Limb (tissue), 2 donors: ENCODE data around the gene DDX39A.
A peak's percentile ranks its signal among the peaks of the same experiment; 100 is the strongest.
"Not testable (repeated sequence)": the region's sequence is repeated elsewhere in the genome, so short reads cannot be mapped to it uniquely, and the experiment has no call there.

Source experiments
- DNase-seq, 2 donors: peaks; one replicate each; pipeline ENCODE4 v3.0.0-alpha.2; 2016; ENCODE audit errors: extremely low spot score in 2 of 2

Gene DDX39A

DNA sequence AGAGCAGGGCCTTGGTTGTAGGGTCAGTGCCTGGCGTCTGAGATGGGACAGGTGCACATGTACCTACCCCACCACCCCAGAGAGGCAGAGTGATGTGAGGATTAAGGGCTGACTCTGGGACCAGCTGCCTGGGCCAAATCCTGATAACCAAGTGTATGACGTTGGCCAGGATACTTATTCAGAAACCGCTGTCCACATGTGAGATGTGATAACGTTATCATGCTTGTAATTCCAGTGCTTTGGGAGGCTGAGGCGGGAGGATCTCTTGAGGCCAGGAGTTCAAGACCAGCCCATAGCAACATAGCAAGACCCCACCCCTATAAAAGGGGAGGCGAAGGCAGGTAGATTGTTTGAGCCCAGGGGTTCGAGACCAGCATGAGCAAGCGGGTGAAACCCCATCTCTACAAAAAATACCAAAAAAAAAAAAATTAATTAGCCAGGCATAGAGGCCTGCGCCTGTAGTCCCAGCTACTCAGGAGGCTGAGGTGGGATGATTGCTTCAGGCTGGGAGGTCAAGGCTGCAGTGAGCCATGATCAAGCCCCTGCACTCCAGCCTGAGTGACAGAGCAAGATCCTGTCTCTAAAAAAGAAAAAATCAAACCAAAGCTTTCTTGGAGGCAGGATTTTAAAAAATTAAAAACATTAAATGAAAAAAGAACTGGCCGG, 27.9 kb downstream of the DDX39A start:
- DNase-seq: no peak

DNA sequence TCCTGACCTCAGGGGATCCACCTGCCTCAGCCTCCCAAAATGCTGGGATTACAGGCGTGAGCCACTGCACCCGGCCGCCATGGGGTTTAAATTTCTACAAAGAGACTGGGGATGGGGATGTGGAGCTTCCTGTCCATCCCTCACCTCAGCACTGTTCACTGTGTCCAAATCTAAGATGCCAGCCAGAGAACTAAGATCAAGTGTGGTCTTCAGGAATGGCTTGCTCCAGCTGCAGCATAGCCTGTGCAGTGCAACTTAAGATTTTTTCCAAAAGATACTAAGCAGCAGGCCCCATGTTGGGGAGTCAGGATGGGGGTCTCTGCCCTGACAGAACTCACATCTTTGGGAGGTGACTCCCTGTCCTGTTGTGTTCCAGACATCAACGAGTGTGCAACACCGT, 28.6 kb downstream of the DDX39A start:
- no peak for DNase-seq

DNA sequence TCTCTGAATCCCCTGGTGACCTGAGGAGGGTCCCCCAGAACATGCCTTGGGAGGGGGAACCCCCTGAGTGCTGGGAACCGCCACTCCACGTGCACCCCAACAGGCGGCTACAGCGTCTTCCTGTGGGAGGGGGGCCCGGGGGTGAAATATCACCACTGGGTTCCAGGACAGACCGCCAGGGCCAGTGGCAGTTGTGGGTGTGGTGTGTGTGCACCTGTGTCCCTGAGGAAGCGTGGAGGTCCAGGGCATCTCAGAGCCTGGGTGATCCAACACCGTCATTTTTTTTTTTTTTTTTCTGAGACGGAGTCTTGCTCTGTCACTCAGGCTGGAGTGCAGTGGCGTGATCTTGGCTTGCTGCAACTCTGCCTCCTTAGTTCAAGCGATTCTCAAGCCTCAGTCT, 33.6 kb downstream of the DDX39A start:
- DNase-seq: no peak

DNA sequence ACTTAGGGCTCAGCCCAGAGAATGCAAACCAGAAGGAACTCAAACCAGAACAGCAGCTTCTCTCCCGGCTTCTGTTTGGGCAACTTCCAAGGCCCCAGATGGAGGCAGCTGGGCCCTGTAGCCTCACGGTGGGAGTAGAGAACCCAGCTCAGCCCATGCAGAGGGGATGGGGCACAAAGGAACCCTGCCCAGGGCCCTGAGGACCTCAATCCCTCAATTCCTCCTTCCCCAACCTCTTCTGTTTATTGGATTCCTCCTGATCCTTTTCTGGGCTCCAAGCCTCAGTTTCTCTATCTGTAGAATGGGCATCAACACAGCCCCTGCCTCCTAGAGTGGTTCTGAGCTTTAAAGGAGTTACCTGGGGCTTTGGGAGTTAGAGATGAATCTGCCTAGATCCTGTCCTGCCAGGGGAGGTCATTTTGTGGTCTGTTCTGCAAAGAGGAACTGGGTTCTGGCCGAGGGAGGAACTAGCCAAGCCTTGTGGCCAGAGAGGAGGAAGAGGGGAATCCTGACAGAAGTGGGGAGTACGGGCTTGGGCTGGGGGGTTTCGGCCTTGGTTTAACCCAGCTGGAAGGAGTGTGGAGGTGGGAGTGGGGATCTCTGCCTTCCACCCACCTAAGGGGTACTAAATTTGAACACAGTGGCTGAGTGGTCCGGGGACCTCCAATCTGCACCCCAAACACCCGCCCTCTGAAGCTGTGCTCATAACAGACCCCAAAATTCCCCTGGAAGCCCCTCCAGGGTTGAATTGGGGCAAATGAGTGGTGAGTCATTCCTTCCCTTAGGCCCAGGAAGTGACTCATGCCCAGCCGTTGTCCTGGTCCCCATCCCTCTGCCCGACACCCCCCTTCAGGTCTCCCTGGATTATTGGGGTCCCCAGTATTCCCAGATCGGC, 35.2 kb downstream of the DDX39A start:
- no peak for DNase-seq

DNA sequence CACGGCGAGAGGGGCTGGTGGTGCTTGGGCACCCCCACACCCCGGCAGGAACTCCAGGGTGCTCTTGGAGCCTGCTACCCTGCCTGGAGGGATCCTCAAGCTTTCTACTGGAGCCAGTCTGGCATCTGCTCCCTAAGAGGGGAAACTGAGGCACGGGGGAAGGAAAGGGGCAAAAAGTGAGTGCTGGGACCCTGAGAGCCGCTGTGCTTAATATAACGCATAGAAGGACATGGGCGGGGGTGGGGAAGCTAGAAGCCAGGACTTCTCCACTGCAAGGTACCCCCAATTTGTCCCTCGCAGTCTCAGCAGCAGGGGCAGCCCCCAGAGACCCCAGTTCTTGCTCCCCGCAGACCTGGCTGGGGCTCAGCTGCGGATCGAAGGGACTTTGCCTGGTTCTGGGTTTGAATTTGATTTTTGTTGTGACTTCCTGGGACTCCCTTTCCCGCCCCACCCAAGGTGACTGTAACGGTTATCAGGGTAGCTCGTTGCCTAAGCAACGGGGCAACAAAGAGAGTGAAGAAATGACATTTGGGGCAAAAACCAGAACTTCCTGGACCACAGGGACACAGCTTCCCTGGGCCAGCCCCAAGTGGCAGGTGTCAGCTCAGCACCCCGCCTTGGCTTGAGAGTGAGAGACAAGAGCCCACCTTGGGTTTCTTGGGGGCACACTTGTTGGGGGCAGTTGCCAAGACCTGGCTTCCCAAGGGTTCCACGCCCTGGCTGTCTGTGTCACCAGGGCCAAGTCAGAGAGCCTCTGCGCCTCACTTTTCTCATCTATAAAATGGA, 37.3 kb downstream of the DDX39A start:
- no peak for DNase-seq

DNA sequence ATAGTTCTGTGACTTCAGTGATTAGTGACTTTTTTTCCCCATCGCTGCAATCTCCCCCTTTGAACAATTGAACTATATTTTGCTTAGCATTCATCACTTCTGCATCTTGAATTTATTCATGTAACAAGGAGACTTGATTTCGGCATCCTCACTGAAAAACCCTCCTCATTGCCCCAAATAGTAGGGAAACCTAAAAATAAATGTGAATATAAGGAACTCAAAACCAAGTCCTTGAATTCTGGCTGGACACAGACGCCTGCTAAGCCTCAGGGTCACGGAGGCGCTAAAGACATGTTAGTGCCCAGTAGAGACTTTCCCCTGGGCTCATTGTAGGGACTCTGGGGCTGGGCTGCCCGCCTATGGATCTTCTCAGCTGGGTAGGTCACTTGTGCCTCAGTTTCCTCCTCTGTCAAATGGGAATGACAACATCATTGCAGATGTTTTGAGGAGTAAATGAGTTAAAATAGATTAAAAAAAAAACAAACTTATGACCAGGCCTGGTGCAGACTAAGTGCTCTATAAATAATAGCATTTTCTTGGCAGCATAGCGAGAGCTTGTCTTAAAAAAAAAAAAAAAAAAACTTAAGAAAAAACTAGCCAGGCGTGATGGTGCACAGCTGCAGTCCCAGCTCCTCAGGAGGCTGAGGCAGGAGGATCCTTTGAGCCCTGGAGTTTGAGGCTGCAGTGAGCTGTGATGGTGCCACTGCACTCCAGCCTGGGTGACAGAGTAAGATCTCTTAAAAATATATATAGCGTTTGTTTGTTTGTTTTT, 39.7 kb downstream of the DDX39A start:
- no peak for DNase-seq

DNA sequence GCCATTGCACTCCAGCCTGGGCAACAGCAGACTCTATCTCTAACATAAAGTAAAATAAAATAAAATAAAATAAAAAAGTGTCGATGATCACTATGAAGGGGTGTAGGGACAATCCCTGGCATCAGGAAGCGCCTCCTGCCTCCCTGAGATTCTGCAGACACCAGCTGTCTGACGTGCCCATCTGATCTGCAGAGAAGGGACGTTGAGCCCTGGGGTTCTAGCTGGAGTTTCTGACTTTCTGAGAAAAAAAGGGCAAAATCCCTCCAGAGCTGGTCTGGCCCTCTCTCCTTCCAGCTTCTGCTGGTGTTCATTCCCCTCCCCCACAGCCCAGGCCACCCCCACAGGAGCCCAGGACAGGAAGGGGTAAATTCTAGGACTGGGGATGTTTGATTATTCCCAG, 40.3 kb downstream of the DDX39A start:
- DNase-seq: no peak

DNA sequence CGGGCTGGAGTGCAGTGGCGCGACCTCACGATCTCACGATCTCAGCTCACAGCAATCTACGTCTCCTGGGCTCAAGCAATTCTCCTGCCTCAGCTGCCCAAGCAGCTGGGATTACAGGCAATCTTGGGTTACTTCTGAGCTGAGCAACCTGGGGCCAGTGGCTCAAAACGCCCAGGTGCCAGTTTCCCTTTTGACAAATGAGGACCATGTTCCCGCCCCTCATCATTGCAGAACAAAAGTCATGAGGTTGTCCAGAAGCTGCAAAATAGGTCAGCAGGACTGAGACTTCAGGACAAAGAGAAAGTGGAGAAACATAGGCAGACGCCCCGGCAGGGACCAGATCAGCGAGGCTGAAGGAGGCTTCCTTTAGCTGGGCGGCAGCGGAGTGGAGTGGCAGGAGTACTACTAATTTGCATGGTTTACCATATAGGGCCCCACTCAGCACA, 41.2 kb downstream of the DDX39A start:
- no peak for DNase-seq

DNA sequence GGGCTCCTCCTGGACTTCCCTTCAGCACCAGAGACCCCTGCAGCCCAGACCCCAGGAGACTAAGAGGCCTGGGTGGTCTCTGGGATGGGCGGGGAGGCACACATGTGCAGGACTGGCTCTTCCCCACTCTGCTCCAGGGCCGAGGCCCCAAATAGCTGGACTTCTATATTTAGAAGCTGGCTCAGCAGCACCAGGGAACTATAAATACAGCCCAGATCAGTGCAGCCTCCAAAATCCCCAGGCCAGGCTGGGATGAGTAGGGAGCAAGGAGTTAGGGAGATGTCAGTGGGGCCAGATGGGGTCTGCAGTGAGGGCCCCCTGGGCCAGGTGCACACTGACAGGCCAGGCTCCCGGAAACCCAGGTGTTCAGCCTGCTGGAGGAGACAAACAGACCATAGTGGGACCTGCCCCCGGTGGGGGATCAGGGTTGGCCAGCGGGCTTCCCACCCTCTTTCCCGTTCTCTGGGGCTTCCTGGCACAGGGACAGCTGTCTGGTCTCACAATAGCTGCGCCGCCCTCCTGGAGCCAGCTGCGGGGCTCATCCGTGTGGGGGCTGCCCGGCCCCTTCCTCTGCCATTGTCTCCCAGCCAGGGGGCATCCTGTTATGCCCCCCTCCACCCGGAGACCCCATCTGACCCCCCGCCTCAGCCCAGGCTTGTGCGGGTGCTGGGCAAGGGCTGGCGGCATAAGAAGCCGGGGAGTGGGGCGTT, 43.4 kb downstream of the DDX39A start:
- peak; percentile 57 to 66 for DNase-seq

DNA sequence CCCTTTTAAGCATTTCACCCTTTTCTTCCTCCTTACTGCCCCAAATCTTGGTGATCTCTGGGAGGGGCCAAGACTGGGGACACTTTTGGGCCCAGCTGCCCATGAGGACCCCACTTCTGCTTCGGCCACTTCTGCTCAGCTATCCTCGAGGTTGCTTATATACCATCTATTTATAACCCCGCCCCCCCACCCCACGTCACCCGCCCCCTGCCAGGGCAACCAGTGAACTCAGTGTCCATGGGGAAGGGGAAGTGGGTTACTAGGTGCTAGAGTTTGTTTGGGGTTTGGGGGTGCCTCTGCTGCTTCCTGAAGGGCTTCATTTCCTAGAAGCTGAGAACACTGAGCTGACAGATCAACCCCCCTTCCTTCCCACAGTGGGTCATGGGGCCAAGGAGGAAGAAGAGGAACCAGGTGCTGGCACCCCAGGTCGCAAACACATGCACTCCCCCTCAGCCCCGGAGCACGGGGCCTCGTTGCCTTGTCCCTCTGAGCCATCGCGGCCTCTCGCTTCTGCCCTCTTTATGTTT, 44.0 kb downstream of the DDX39A start:
- no peak for DNase-seq

DNA sequence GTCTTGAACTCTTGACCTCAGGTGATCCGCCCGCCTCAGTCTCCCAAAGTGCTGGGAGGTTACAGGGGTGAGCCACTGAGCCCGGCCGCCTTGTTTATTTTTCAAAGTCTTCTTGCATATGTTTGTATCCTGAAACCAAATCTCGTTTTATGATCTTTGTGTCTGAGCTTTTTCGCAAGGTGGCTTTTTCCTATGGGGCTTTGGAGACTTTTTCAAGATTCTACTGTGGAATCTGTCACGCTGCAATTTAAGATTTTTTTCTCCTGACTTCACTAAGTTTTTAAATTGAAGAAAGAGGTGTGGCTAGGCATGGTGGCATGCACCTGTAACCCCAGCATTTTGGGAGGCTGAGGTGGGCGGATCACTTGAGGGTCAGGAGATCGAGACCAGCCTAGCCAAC, 44.8 kb downstream of the DDX39A start:
- DNase-seq: not testable (repeated sequence)

DNA sequence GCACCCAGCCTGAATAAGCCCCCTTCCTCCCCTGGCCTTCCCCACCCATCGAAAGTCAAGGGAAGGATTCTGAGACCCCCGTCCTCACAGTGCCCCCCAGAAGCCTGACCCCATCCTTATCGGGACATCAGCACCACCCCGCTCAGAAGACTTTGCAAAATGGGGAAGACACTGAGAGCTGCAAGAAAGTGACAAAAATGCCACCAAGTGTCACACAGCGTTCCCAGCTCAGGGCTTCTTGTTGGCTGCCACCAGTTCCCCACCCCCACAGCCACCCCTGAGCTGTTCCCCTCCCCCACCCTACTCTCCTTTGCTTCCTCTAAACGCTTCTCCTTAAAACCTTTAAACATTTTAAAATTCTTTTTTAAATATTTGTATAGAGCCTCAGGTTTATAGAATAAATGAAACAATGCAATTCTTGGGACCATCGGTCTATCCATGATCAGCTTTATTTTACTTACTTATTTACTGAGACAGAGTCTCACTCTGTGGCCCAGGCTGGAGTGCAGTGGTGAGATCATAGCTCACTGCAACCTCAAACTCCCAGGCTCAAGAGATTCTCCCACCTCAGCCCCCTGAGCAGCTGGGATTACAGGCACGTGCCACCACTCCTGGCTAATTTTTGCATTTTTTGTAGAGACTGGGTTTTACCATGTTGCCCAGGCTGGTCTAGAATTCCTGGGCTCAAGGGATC, 46.6 kb downstream of the DDX39A start:
- DNase-seq: not testable (repeated sequence)

DNA sequence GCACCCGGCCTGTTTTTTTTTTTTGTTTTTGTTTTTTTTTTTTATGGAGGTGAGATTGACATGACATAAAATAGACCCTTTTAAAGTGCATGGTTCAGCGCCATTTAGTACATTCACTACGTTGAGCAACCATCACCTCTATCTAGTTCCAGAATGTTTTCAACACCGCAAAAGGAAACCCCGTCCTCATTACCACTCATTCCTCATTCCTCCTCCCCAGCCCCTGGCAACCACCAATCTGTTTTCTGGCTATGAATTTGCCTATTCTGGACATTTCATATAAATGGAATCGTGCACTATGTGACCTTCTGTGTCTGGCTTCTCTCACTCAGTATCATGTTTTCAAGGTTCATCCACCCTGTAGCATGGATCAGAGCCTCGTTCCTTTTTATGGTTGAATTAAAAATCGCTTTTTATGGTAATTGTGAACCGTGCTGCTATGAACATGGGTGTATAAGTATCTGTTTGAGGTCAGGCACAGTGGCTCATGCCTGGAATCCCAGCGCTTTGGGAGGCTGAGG, 47.8 kb downstream of the DDX39A start:
- DNase-seq: no peak

DNA sequence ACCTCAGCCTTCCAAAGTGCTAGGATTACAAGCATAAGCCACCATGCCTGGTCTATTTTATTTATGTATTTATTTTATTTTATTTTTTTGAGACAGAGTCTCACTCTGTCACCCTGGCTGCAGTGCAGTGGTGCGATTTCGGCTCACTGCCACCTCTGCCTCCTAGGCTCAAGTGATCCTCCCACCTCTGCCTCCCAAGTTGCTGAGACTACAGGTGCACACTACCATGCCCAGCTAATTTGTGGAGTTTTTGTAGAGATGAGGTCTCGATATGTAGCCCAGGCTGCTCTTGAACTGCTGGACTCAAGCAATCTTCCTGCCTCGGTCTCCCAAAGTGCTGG, 48.2 kb downstream of the DDX39A start:
- no peak for DNase-seq

DNA sequence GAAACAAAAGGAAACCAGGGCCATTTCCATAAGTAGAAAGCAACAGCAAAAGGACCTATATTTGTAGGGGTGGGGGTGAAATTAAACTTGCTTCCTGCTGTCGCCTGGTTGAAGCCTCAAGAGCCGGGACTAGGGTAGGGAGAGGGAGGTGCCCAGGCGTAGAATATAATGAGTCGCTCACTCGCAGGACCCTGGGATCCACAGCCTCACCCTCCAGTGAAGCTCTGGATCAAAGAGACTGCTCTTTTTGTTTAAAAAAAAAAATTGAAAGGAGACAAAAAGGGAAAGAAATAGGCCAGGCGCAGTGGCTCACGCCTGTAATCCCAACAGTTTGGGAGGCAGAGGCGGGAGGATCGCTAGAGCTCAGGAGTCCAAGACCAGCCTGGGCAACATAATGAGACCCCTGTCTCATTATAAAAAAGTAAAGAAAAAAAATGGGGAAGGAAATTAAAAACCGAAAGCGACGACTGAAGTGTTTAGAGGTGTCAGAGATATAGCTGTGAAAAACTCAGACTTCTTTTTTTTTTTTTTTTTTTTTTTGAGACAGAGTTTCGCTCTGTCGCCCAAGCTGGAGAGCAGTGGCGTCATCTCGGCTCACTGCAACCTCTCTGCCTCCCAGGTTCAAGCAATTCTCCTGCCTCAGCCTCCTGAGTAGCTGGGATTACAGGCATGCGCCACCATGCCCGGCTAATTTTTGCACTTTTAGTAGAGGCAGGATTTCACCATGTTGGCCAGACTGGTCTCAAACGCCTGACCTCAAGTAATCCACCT, 48.8 kb downstream of the DDX39A start:
- DNase-seq: no peak

DNA sequence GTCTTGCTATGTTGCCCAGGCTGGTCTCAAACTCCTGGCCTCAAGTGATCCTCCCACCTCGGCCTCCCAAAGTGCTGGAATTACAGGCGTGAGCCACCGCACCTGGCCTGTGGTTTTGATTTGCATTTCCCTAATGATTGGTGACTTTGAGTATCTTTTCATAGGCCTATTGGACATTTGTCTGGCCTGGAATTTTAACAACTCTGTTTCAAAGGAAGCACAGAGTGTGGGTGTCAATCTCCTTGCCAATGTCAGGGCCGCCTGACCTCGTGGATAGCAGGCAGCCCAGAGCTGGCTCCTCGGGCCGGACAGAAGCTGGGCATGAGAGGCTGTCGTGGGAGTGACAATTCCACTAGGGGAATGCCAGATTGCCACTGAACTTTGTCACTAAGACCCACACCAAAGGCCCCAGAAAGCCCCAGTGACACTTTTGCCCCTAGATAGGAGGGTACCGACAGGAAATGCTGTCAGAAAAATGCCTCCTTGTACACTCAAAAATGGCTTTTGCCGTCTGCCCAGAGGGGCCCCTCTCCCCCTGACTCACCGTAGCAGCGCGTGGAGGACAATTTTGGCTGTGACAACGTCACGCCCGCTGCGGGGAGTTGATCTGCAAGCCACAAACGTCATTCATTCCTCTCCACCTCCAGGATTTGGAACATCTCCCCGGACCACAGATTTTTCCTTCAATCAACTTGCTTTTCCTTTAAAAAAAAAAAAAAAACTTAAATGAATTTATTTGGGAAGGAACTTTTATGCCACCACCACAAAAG, 49.6 kb downstream of the DDX39A start:
- no peak for DNase-seq

DNA sequence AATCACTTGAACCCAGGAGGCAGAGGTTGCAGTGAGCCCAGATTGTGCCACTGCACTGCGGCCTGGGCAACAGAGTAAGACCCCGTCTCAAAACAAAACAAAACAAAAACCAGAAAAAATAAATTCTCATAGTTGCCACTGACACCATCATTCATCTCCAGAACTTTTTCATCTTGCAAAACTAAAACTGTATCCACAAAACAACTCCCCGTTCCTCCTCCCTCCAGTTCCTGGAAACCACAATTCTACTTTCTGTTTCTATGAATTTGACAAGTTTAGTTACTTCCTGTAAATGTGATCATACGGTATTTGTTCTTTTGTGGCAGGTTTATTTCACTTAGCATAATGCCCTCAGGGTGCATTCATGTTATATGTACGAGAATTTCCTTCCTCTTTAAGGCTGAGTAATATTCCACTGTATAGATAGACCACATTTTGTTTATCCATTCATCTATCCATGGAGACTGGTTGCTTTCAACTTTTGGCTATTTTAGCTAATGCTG, 51.1 kb downstream of the DDX39A start:
- no peak for DNase-seq

DNA sequence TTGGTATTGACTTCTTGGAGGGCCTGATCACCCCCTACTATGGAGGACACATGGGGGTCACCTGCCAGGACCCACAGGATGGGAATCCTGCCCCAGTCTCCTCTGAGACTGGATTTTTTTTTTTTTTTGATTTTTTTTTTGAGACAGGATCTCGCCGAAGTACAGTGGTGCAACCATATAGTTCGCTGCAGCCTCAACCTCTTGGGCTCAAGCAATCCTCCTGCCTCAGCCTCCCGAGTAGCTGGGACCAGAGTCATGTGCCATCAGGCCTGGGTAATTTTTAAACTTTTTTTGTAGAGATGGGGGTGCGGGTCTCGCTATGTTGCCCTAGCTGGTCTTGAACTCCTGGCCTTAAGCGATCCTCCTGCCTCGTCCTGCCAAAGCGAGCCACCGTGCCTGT, 52.1 kb downstream of the DDX39A start:
- no peak for DNase-seq
